SK-N-SH (cell line): Measurements from ENCODE around the gene PRKCQ.

Source experiments
- EZH2phosphoT487 ChIP-seq: fragments of 200-600 bp; sonication (generic); IDR thresholded peaks from 2 replicates; pipeline ENCODE4 v1.6.1; 2017; ENCODE audit warnings: low read depth, mixed run types, mild to moderate bottlenecking, antibody characterized with exemption, moderate library complexity, borderline replicate concordance
- GABPA ChIP-seq: IDR thresholded peaks from 2 replicates; pipeline ENCODE4 v1.4.0; 2012; ENCODE audit warnings: low read depth, mild to moderate bottlenecking
- GATA2 ChIP-seq: sonication (generic); formaldehyde crosslinking; IDR thresholded peaks from 2 replicates; pipeline ENCODE4 v1.5.0; 2020; ENCODE audit warnings: mild to moderate bottlenecking, missing genetic modification reagents
- SIN3A ChIP-seq: IDR thresholded peaks from 2 replicates; pipeline ENCODE4 v1.6.1; 2012; ENCODE audit warnings: low read depth, mild to moderate bottlenecking, low read length, moderate library complexity, borderline replicate concordance
- TF ChIP-seq, protein P1 (sequence below): fragments of 200-600 bp; sonication (generic); IDR thresholded peaks from 2 replicates; pipeline ENCODE4 v1.6.1; 2017; ENCODE audit warnings: antibody characterized with exemption, mild to moderate bottlenecking, moderate library complexity
- TF ChIP-seq, protein P2 (sequence below): IDR thresholded peaks from 2 replicates; pipeline ENCODE4 v1.6.1; 2012; ENCODE audit warnings: mild to moderate bottlenecking, low read depth, low read length, moderate library complexity

DNA sequence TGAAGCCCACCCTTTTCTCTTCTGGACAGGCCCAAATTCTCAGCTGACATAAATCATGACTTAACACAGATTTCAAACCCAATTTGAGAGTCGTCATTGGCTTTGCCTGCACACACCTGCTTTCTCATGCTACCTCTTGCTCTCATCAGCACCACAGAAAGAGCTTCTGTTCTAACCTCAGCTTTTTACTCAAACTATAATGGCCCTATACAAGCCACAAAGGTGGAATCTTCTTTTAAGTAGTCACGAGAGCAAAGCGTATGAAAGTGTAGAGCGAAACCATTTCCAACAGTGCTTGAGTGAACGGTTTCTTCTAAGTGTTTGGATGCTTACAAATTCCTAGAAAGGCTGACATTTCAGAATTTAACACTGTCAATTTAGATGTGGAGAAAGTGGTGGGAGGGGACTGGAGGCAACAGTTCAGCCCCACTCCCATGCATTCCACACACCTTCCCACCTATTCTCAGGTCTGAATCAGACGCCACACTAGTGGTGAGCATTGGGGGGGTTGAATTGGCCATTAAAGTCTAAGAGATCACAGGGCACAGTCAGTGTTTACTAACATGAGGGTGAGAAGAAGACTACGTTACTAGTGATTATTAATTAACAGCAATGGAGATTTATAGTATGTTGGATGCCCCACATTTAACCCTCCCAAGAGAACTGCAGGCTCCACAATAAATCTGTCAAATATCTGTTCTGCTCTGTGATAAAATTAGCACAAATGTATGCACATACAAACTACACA lies 114.0 kb downstream of the PRKCQ start:
- TF ChIP-seq, protein P1, sequence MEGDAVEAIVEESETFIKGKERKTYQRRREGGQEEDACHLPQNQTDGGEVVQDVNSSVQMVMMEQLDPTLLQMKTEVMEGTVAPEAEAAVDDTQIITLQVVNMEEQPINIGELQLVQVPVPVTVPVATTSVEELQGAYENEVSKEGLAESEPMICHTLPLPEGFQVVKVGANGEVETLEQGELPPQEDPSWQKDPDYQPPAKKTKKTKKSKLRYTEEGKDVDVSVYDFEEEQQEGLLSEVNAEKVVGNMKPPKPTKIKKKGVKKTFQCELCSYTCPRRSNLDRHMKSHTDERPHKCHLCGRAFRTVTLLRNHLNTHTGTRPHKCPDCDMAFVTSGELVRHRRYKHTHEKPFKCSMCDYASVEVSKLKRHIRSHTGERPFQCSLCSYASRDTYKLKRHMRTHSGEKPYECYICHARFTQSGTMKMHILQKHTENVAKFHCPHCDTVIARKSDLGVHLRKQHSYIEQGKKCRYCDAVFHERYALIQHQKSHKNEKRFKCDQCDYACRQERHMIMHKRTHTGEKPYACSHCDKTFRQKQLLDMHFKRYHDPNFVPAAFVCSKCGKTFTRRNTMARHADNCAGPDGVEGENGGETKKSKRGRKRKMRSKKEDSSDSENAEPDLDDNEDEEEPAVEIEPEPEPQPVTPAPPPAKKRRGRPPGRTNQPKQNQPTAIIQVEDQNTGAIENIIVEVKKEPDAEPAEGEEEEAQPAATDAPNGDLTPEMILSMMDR: no peak
- TF ChIP-seq EZH2phosphoT487 (no peak), GATA2 (CRISPR knock-in tag) (no peak), GABPA (no peak), SIN3A (no peak)
- TF ChIP-seq, protein P2, sequence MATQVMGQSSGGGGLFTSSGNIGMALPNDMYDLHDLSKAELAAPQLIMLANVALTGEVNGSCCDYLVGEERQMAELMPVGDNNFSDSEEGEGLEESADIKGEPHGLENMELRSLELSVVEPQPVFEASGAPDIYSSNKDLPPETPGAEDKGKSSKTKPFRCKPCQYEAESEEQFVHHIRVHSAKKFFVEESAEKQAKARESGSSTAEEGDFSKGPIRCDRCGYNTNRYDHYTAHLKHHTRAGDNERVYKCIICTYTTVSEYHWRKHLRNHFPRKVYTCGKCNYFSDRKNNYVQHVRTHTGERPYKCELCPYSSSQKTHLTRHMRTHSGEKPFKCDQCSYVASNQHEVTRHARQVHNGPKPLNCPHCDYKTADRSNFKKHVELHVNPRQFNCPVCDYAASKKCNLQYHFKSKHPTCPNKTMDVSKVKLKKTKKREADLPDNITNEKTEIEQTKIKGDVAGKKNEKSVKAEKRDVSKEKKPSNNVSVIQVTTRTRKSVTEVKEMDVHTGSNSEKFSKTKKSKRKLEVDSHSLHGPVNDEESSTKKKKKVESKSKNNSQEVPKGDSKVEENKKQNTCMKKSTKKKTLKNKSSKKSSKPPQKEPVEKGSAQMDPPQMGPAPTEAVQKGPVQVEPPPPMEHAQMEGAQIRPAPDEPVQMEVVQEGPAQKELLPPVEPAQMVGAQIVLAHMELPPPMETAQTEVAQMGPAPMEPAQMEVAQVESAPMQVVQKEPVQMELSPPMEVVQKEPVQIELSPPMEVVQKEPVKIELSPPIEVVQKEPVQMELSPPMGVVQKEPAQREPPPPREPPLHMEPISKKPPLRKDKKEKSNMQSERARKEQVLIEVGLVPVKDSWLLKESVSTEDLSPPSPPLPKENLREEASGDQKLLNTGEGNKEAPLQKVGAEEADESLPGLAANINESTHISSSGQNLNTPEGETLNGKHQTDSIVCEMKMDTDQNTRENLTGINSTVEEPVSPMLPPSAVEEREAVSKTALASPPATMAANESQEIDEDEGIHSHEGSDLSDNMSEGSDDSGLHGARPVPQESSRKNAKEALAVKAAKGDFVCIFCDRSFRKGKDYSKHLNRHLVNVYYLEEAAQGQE: no peak
